ENCODE data around the gene NFE2L2.

NFE2L2 gene

GRCh38 chr2:177262092-177262491 is 2.4 kb downstream of the NFE2L2 start:
- H3K9ac ChIP-seq (ENCODE audit: low read length), result peak overlapping the region; percentile 99; the same call in 1 of the 2 replicates
- peaks cover 27% of the 10 kb centered on the region for H4K20me1 ChIP-seq (ENCODE audit: insufficient read depth, low read length)
- peaks cover 29% of the 10 kb centered on the region for H3F3A ChIP-seq (ENCODE audit: insufficient read depth, low read length)
- H3K9me2 ChIP-seq (replicated peaks; ENCODE audit: insufficient read depth, low read length), result no peaks in the 10 kb centered on the region
- H3K36me3 ChIP-seq (replicated peaks; ENCODE audit: insufficient read depth, low read length), result no peaks in the 10 kb centered on the region
- TF ChIP-seq EZH2 (optimal IDR thresholded peaks at IDR 0.05; ENCODE audit: low read depth, low read length) (no peak), EZH2phosphoT487 (IDR thresholded peaks at IDR 0.05; ENCODE audit: low read length) (no peak)
- TF ChIP-seq, protein P1, sequence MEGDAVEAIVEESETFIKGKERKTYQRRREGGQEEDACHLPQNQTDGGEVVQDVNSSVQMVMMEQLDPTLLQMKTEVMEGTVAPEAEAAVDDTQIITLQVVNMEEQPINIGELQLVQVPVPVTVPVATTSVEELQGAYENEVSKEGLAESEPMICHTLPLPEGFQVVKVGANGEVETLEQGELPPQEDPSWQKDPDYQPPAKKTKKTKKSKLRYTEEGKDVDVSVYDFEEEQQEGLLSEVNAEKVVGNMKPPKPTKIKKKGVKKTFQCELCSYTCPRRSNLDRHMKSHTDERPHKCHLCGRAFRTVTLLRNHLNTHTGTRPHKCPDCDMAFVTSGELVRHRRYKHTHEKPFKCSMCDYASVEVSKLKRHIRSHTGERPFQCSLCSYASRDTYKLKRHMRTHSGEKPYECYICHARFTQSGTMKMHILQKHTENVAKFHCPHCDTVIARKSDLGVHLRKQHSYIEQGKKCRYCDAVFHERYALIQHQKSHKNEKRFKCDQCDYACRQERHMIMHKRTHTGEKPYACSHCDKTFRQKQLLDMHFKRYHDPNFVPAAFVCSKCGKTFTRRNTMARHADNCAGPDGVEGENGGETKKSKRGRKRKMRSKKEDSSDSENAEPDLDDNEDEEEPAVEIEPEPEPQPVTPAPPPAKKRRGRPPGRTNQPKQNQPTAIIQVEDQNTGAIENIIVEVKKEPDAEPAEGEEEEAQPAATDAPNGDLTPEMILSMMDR (IDR thresholded peaks at IDR 0.05; ENCODE audit: low read length), result no peak
- peak overlapping the region; percentile 72 for H3K4me3 ChIP-seq (ENCODE audit: low read length)
- H3K4me1 ChIP-seq (ENCODE audit: low read length), result peaks cover 25% of the 10 kb centered on the region
- peak overlapping the region; percentile 69 for H3K4me2 ChIP-seq (ENCODE audit: low read depth, low read length)
- H3K79me2 ChIP-seq (ENCODE audit: low read length), result peaks cover 73% of the 10 kb centered on the region
- no peaks in the 10 kb centered on the region for H3K27me3 ChIP-seq (replicated peaks; ENCODE audit: insufficient read depth, low read length)
- H3K9me3 ChIP-seq (replicated peaks; ENCODE audit: insufficient read depth, low read length), result no peaks in the 10 kb centered on the region
- H2AFZ ChIP-seq (ENCODE audit: low read length), result no peak overlapping the region
- H3K27ac ChIP-seq (ENCODE audit: low read length), result no peak overlapping the region
- no peak for DNase-seq

GRCh38 chr2:177261116-177262060 is 3.1 kb downstream of the NFE2L2 start:
- no peaks in the 10 kb centered on the region for H3K27me3 ChIP-seq (replicated peaks; ENCODE audit: insufficient read depth, low read length)
- DNase-seq, result no peak
- H3K79me2 ChIP-seq (ENCODE audit: low read length), result peaks cover 80% of the 10 kb centered on the region
- peak overlapping the region; percentile 72 for H3K4me3 ChIP-seq (ENCODE audit: low read length)
- peak overlapping the region; percentile 69 for H3K4me2 ChIP-seq (ENCODE audit: low read depth, low read length)
- no peak overlapping the region for H2AFZ ChIP-seq (ENCODE audit: low read length)
- TF ChIP-seq, protein P1 (IDR thresholded peaks at IDR 0.05; ENCODE audit: low read length), result no peak
- TF ChIP-seq EZH2 (optimal IDR thresholded peaks at IDR 0.05; ENCODE audit: low read depth, low read length) (no peak), EZH2phosphoT487 (IDR thresholded peaks at IDR 0.05; ENCODE audit: low read length) (no peak)
- H4K20me1 ChIP-seq (ENCODE audit: insufficient read depth, low read length), result peaks cover 34% of the 10 kb centered on the region
- H3K9me3 ChIP-seq (replicated peaks; ENCODE audit: insufficient read depth, low read length), result no peaks in the 10 kb centered on the region
- H3F3A ChIP-seq (ENCODE audit: insufficient read depth, low read length), result peaks cover 26% of the 10 kb centered on the region
- no peaks in the 10 kb centered on the region for H3K36me3 ChIP-seq (replicated peaks; ENCODE audit: insufficient read depth, low read length)
- H3K9ac ChIP-seq (ENCODE audit: low read length), result no peak overlapping the region
- peaks cover 20% of the 10 kb centered on the region for H3K4me1 ChIP-seq (ENCODE audit: low read length)
- H3K27ac ChIP-seq (ENCODE audit: low read length), result no peak overlapping the region
- H3K9me2 ChIP-seq (replicated peaks; ENCODE audit: insufficient read depth, low read length), result no peaks in the 10 kb centered on the region

- Histone ChIP-seq H3K9me2 (replicated peaks; ENCODE audit: insufficient read depth, low read length) (no peaks in the 10 kb centered on the region), H3K9me3 (replicated peaks; ENCODE audit: insufficient read depth, low read length) (no peaks in the 10 kb centered on the region), H3K9ac (ENCODE audit: low read length) (no peak overlapping the region), H3F3A (ENCODE audit: insufficient read depth, low read length) (peaks cover 16% of the 10 kb centered on the region), H3K27me3 (replicated peaks; ENCODE audit: insufficient read depth, low read length) (no peaks in the 10 kb centered on the region), H3K36me3 (replicated peaks; ENCODE audit: insufficient read depth, low read length) (no peaks in the 10 kb centered on the region), H3K4me3 (ENCODE audit: low read length) (no peak overlapping the region), H3K4me2 (ENCODE audit: low read depth, low read length) (no peak overlapping the region), H4K20me1 (ENCODE audit: insufficient read depth, low read length) (peaks cover 44% of the 10 kb centered on the region), H3K4me1 (ENCODE audit: low read length) (peaks cover 14% of the 10 kb centered on the region; the same call in 1 of the 2 replicates), H3K27ac (ENCODE audit: low read length) (no peak overlapping the region), H3K79me2 (ENCODE audit: low read length) (peaks cover 90% of the 10 kb centered on the region), H2AFZ (ENCODE audit: low read length) (no peak overlapping the region)
- TF ChIP-seq EZH2phosphoT487 (IDR thresholded peaks at IDR 0.05; ENCODE audit: low read length) (no peak), EZH2 (optimal IDR thresholded peaks at IDR 0.05; ENCODE audit: low read depth, low read length) (no peak)
- TF ChIP-seq, protein P1 (IDR thresholded peaks at IDR 0.05; ENCODE audit: low read length), result no peak
- no peak for DNase-seq
Measured at GRCh38 chr2:177260379-177260778, 4.1 kb downstream of the NFE2L2 start.

All from MM.1S (cell line).